Natural killer cell (primary cell): ENCODE results near the gene MRAP2. TPM values are rescaled to one million over a fixed set of nuclear protein-coding genes. Genes with fewer than 3 reads are reported as not detected.

Source experiments
- ATAC-seq, 3 donors: fragments of 150-1000 bp in 2 of 3; fragments of 200-7000 bp in 1 of 3; cut with Tn5 transposase; 1 replicate in 1 of 3; 2 replicates in 2 of 3; pipeline ENCODE4 v1.10.0; 2021; ENCODE audit warnings: mild to moderate bottlenecking in 2 of 3, moderate library complexity in 2 of 3
- DNase-seq, 2 donors: peaks; one replicate each; pipeline versions ENCODE4 v3.0.0 to v3.0.0-alpha.2; 2013 to 2021; ENCODE audit warnings: mixed read lengths in 1 of 2
- H3K27ac ChIP-seq: one replicate; pipeline ENCODE4 v1.5.1; 2013; ENCODE audit warnings: mild to moderate bottlenecking, low read length
- H3K27me3 ChIP-seq: one replicate; pipeline ENCODE4 v1.6.1; 2013; ENCODE audit warnings: low read length; ENCODE audit not compliant: control insufficient read depth, insufficient read depth
- H3K36me3 ChIP-seq: one replicate; pipeline ENCODE4 v1.6.1; 2013; ENCODE audit warnings: low read length; ENCODE audit not compliant: control insufficient read depth, insufficient read depth
- H3K4me1 ChIP-seq: one replicate; pipeline ENCODE4 v1.6.1; 2013; ENCODE audit warnings: low read length; ENCODE audit not compliant: control insufficient read depth, insufficient read depth
- H3K4me3 ChIP-seq: one replicate; pipeline ENCODE4 v1.5.1; 2013; ENCODE audit warnings: low read length
- H3K9me3 ChIP-seq: one replicate; pipeline ENCODE4 v1.6.1; 2013; ENCODE audit warnings: low read length; ENCODE audit not compliant: control insufficient read depth, insufficient read depth
- H3K27ac Mint-ChIP-seq, 2 donors: one replicate each; pipeline ENCODE4 v1.8.0; 2022; ENCODE audit warnings: mild to moderate bottlenecking in 2 of 2, mixed read lengths in 2 of 2, moderate library complexity in 1 of 2
- H3K27me3 Mint-ChIP-seq, 2 donors: one replicate each; pipeline ENCODE4 v1.8.0; 2022; ENCODE audit warnings: low read depth in 2 of 2, mixed read lengths in 2 of 2
- H3K36me3 Mint-ChIP-seq: one replicate; pipeline ENCODE4 v1.8.0; 2022; ENCODE audit warnings: mixed read lengths
- H3K4me1 Mint-ChIP-seq, 2 donors: one replicate each; pipeline ENCODE4 v1.8.0; 2022; ENCODE audit warnings: mixed read lengths in 2 of 2
- H3K4me3 Mint-ChIP-seq: one replicate; pipeline ENCODE4 v1.8.0; 2022; ENCODE audit warnings: mild to moderate bottlenecking, moderate library complexity, mixed read lengths
- H3K9me3 Mint-ChIP-seq, 2 donors: one replicate each; pipeline ENCODE4 v1.8.0; 2022; ENCODE audit warnings: mixed read lengths in 2 of 2
- CTCF ChIP-seq: fragments of 200-600 bp; IDR thresholded peaks from one replicate; pipeline ENCODE4 v1.8.0; 2022; ENCODE audit warnings: antibody characterized with exemption
- WGBS: methylation state at CpG from one replicate; pipeline ENCODE4 v1.1.7; 2013; ENCODE audit warnings: missing lambda C conversion rate; ENCODE audit not compliant: insufficient coverage; 5-methylcytosine and 5-hydroxymethylcytosine counted together
- intact Hi-C: fragments of 100-400 bp; cut with micrococcal nuclease; formaldehyde crosslinking; loops from one replicate; pipeline ENCODE4 v1.14.2; 2022
- total RNA-seq, 4 donors: library from RNA; stranded (reverse); fragments of 120-200 nt in 1 of 4; gene quantifications; one replicate each; pipeline versions ENCODE4 v1.2.3 to v1.2.4, GENCODE V29; 2013 to 2022

The MRAP2 gene
- total RNA-seq, 3 donors from 2014 or later (not counting 1 experiment from before 2014, with no cell fraction given) = not detected

GRCh38 chr6:84089552-84089951 lies 56.0 kb downstream of the MRAP2 start:
- no peak for ATAC-seq
- DNase-seq = no peak
- Mint-ChIP-seq H3K27me3 (peaks cover 2 to 3% of the 10 kb centered on the region in 2 donors), H3K4me1 (no peaks in the 10 kb centered on the region), H3K36me3 (no peaks in the 10 kb centered on the region), H3K4me3 (no peak overlapping the region), H3K9me3 (no peaks in the 10 kb centered on the region), H3K27ac (no peak overlapping the region)
- no peaks in the 10 kb centered on the region for H3K27me3 ChIP-seq
- no peaks in the 10 kb centered on the region for H3K36me3 ChIP-seq
- H3K4me3 ChIP-seq = no peak overlapping the region
- no peaks in the 10 kb centered on the region for H3K4me1 ChIP-seq
- intact Hi-C loops = no loop called here
- H3K9me3 ChIP-seq = no peaks in the 10 kb centered on the region
- TF ChIP-seq CTCF = no peak
- no peak overlapping the region for H3K27ac ChIP-seq
- 80% methylated on average over 3 of the region's 3 CpGs for WGBS

- no peak for TF ChIP-seq CTCF
- DNase-seq (no peak), ATAC-seq (no peak)
- Histone ChIP-seq H3K9me3 (no peaks in the 10 kb centered on the region), H3K27ac (no peak overlapping the region), H3K27me3 (no peaks in the 10 kb centered on the region), H3K4me1 (no peaks in the 10 kb centered on the region), H3K36me3 (no peaks in the 10 kb centered on the region), H3K4me3 (no peak overlapping the region)
- intact Hi-C loops = no loop called here
- Mint-ChIP-seq H3K4me1 (no peaks in the 10 kb centered on the region), H3K27me3 (peaks cover 0 to 8% of the 10 kb centered on the region in 2 donors), H3K27ac (no peak overlapping the region), H3K4me3 (no peak overlapping the region), H3K9me3 (no peaks in the 10 kb centered on the region), H3K36me3 (no peaks in the 10 kb centered on the region)
- 71% methylated on average over 3 of the region's 4 CpGs for WGBS
These were observed 60.2 kb downstream of the MRAP2 start for GRCh38 chr6:84093441-84094435.

- no peaks in the 10 kb centered on the region for H3K4me1 Mint-ChIP-seq
- no peak for ATAC-seq
- intact Hi-C loops = no loop called here
- no peak for DNase-seq
- no peak overlapping the region for H3K4me3 ChIP-seq
- no peak overlapping the region for H3K27ac Mint-ChIP-seq
- no peak for TF ChIP-seq CTCF
- no peak overlapping the region for H3K27ac ChIP-seq
- H3K9me3 Mint-ChIP-seq = no peaks in the 10 kb centered on the region
- H3K4me3 Mint-ChIP-seq = no peak overlapping the region
- no peaks in the 10 kb centered on the region for H3K36me3 ChIP-seq
- no peaks in the 10 kb centered on the region for H3K9me3 ChIP-seq
- no peaks in the 10 kb centered on the region for H3K27me3 ChIP-seq
- peaks cover 0 to 8% of the 10 kb centered on the region in 2 donors for H3K27me3 Mint-ChIP-seq
- no peaks in the 10 kb centered on the region for H3K36me3 Mint-ChIP-seq
- no peaks in the 10 kb centered on the region for H3K4me1 ChIP-seq
These were observed 61.6 kb downstream of the MRAP2 start for GRCh38 chr6:84095156-84095555.
